GM10248 (cell line): ENCODE data around the gene TUBGCP6.

Experiments used
- CTCF ChIA-PET: fragments of 300-600 bp; sonication (Branson Sonifier 250); formaldehyde crosslinking; extraction: SDS; loops from one replicate; lab custom pipeline; 2021; ENCODE audit warnings: antibody characterized with exemption; lab: Yijun Ruan, JAX
- POLR2A ChIA-PET: fragments of 350-650 bp; sonication (Branson Sonifier 250); formaldehyde crosslinking; extraction: SDS; loops from one replicate; lab custom pipeline; 2020; ENCODE audit warnings: antibody characterized with exemption; lab: Yijun Ruan, JAX
- DNase-seq: peaks from one replicate; pipeline ENCODE4 v3.0.0; 2012; ENCODE audit errors: extremely low spot score
- TF ChIP-seq, protein P1 (sequence below): IDR thresholded peaks from 2 replicates; pipeline ENCODE4 v1.5.1; 2012; ENCODE audit warnings: mild to moderate bottlenecking, low read depth; ENCODE audit errors: extremely low read depth, missing control alignments, control extremely low read depth

TUBGCP6 gene

DNA sequence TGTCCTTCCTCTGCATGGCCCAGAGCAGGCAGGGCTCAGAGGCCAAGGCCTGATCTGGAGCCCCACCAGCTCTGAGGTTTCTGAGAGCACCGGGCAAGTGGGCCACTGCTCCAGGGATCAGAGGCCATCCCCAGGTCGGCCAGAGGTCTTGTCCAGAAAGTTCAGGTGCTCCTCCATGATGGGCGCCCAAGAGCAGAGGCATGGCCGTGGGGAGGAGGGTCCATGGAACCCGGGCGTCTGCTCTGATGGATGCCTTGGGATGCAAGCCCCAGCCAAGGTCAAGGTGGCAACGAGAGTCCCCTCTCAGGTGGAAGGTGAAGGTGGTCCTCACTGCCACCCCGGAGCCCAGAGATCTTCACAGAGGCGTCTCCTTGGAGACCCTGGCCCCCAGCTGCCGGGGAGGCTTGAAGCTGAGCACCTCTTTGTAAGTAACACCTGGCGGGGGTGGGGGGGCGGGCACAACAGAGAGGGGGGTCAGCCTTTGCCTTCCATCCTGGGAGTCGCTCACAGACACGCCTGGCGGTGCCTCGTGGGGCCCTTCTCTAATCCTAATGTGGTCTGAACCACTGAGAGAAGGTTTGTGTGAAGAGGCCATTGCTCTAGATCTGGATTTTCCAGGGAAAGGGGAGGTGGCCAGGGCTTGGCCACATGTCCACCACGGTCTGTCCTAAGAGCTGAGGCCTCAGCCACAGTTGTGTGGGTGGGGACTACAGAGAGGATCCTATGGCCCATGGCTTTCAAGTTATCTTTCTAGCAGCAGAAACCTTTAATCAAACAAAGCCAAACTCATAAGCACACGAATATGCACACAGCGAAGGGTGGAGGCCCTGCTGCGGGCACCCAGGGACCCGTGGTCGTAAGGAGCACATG, 8.5 kb upstream of the TUBGCP6 start:
- DNase-seq: no peak
- TF ChIP-seq, protein P1, sequence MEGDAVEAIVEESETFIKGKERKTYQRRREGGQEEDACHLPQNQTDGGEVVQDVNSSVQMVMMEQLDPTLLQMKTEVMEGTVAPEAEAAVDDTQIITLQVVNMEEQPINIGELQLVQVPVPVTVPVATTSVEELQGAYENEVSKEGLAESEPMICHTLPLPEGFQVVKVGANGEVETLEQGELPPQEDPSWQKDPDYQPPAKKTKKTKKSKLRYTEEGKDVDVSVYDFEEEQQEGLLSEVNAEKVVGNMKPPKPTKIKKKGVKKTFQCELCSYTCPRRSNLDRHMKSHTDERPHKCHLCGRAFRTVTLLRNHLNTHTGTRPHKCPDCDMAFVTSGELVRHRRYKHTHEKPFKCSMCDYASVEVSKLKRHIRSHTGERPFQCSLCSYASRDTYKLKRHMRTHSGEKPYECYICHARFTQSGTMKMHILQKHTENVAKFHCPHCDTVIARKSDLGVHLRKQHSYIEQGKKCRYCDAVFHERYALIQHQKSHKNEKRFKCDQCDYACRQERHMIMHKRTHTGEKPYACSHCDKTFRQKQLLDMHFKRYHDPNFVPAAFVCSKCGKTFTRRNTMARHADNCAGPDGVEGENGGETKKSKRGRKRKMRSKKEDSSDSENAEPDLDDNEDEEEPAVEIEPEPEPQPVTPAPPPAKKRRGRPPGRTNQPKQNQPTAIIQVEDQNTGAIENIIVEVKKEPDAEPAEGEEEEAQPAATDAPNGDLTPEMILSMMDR: no peak
- CTCF ChIA-PET: interaction anchor here (0.6 to 6.3 kb wide), 19 partner anchors 11 to 368 kb away, joined by 3 to 64 read pairs (median 5); partner anchors contain the start of genes LMF2, MAPK12, NCAPH2 and SCO2
- POLR2A ChIA-PET: no interaction called here

DNA sequence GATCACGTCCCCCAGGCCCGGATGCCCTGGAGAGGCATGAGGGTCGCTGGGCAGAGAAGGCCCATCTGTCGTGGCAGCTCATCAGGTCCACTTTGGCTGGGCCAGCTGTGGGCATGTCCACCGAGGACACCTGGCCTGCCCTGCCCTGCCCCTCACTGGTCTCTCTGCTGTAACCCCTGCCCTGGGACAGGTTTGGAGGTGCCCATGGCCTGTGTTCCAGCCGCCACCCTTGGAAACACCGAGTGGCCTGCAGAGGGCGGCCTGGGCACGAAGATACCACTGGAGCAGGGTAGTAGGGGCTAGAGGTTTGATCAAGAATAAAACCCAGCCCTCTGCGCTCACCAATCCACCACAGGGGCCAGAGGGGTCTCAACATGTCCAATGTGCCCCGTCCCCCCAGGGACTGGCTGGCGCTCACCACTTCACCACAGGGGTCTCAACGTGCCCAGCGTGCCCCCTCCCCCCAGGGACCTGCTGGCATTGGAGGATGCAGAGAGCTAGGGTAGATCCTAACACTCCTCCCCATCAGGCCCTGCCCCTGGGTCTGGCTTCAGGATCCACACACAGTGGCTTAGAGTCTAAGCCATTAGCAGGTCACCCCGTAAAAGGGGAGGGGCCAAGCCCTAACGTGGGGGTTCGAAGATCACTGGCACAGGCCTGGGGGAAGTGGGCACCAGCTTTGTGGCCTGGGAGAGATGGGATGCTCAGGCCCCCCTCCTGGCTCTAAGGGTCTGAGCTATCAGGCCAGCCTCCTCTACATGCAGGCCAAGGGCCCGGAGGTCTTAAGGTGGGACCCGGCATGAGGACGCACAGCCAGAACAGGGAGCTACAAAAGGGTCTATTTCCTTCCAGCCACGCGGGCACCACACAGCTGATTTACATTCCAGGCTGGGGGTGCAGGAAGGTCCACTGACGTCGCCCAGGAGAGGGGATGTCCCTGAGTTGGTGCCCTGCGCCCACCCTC, 7.5 kb upstream of the TUBGCP6 start:
- DNase-seq: peak; percentile 74
- TF ChIP-seq, protein P1: peak; percentile 86
- CTCF ChIA-PET: interaction anchor here (0.6 to 6.3 kb wide), 24 partner anchors 10 to 369 kb away, joined by 3 to 64 read pairs (median 4); partner anchors contain the start of genes LMF2, MAPK12, NCAPH2 and SCO2
- POLR2A ChIA-PET: interaction anchor here (0.6 kb wide), 1 partner anchor 15 kb away, joined by 4 read pairs; no protein-coding TSS in a partner anchor

- TF ChIP-seq, protein P1: no peak
- ChIA-PET CTCF (interaction anchor here (0.6 to 6.3 kb wide), 20 partner anchors 10 to 370 kb away, joined by 3 to 64 read pairs (median 4); partner anchors contain the start of genes MAPK12 and SCO2), POLR2A (interaction anchor here (0.6 kb wide), 1 partner anchor 16 kb away, joined by 4 read pairs; no protein-coding TSS in a partner anchor)
- no peak for DNase-seq
These were observed 6.8 kb upstream of the TUBGCP6 start for GRCh38 chr22:50251477-50252081.

GRCh38 chr22:50250555-50251476, 6.0 kb upstream of the TUBGCP6 start, which contains the start of gene HDAC10:
TSS of gene HDAC10 (minus strand) at chr22:50251265. CDS start at chr22:50251032, 233 bp downstream.
- CTCF ChIA-PET: interaction anchor here (0.8 to 6.3 kb wide), 16 partner anchors 9 to 371 kb away, joined by 3 to 64 read pairs (median 4); partner anchors contain the start of genes MAPK12 and SCO2
- POLR2A ChIA-PET: interaction anchor here (0.6 kb wide), 1 partner anchor 421 kb away, joined by 3 read pairs; no protein-coding TSS in a partner anchor
- TF ChIP-seq, protein P1: no peak
- peak; percentile 93 for DNase-seq

DNA sequence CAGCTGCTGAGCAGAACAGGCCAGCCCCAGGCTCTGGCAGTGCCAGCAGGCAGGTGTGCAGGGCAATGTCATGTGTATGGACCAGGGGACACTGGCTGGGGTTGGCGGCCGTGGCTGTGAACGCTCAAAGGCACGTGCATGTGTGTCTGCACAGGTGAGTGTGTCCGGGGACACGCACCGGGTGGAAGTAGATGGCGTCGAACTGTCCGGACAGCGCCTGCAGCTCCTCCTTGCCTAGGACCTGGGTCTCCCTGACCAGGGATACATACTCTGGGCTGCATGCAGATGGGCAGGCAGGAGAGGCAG, 5.4 kb upstream of the TUBGCP6 start:
- TF ChIP-seq, protein P1: no peak
- DNase-seq: no peak
- POLR2A ChIA-PET: interaction anchor here (0.6 kb wide), 1 partner anchor 420 kb away, joined by 3 read pairs; no protein-coding TSS in a partner anchor
- CTCF ChIA-PET: interaction anchor here (1.1 to 6.3 kb wide), 6 partner anchors 9 to 91 kb away, joined by 3 to 64 read pairs (median 13); partner anchors contain the start of gene MAPK12
